SU-DHL-6 (cell line): Measurements from ENCODE around the gene FAM171A1.

Experiments used
- H2AFZ ChIP-seq: fragments of 200-600 bp; sonication (generic); 2 replicates; pipeline ENCODE4 v1.6.1; 2014; ENCODE audit warnings: low read depth, mild to moderate bottlenecking, moderate library complexity, mixed read lengths, antibody characterized with exemption, low read length; ENCODE audit not compliant: severe bottlenecking
- H3F3A ChIP-seq: fragments of 200-600 bp; shearing (Covaris generic); 2 replicates; pipeline ENCODE4 v1.6.0; 2016; ENCODE audit warnings: antibody characterized with exemption, mild to moderate bottlenecking; ENCODE audit not compliant: insufficient read depth
- H3K27ac ChIP-seq: fragments of 200-600 bp; sonication (generic); 2 replicates; pipeline ENCODE4 v1.5.1; 2016; ENCODE audit warnings: low read depth, mild to moderate bottlenecking, low read length, moderate library complexity, mixed read lengths
- H3K27me3 ChIP-seq: fragments of 200-600 bp; sonication (generic), shearing (Covaris generic); 2 replicates; pipeline ENCODE4 v1.6.0; 2014; ENCODE audit warnings: mild to moderate bottlenecking, low read length
- H3K36me3 ChIP-seq: fragments of 200-600 bp; sonication (generic); 2 replicates; pipeline ENCODE4 v1.6.1; 2014; ENCODE audit warnings: mild to moderate bottlenecking, low read length, mixed read lengths
- H3K4me2 ChIP-seq: fragments of 300-600, 200-600 bp; shearing (Covaris generic), sonication (generic); 2 replicates; pipeline ENCODE4 v1.6.0; 2014; ENCODE audit warnings: low read length, low read depth, mild to moderate bottlenecking; ENCODE audit not compliant: poor library complexity, severe bottlenecking
- H3K4me3 ChIP-seq: fragments of 200-600 bp; sonication (generic); 2 replicates; pipeline ENCODE4 v1.5.1; 2014; ENCODE audit warnings: antibody characterized with exemption, low read length, mild to moderate bottlenecking, mixed read lengths; ENCODE audit not compliant: insufficient read depth, poor library complexity, severe bottlenecking
- H3K79me2 ChIP-seq: fragments of 200-600 bp; sonication (generic); 2 replicates; pipeline ENCODE4 v1.6.1; 2014; ENCODE audit warnings: mild to moderate bottlenecking, low read length, moderate library complexity; ENCODE audit not compliant: insufficient read depth
- H3K9ac ChIP-seq: fragments of 200-600 bp; sonication (generic); 2 replicates; pipeline ENCODE4 v1.7.0; 2014; ENCODE audit warnings: mild to moderate bottlenecking, low read length
- H3K9me2 ChIP-seq: fragments of 200-600 bp; sonication (generic); replicated peaks from 2 replicates; pipeline ENCODE4 v1.6.1; 2014; ENCODE audit warnings: low read length; ENCODE audit not compliant: insufficient read depth
- H3K9me3 ChIP-seq: fragments of 200-600 bp; sonication (generic); 2 replicates; pipeline ENCODE4 v1.6.1; 2014; ENCODE audit warnings: low read length, mixed read lengths; ENCODE audit not compliant: insufficient read depth
- H4K20me1 ChIP-seq: fragments of 200-600 bp; sonication (generic); 2 replicates; pipeline ENCODE4 v1.6.1; 2014; ENCODE audit warnings: low read depth, mild to moderate bottlenecking, antibody characterized with exemption, low read length, moderate library complexity, mixed read lengths
- EZH2phosphoT487 ChIP-seq: fragments of 200-600 bp; sonication (generic), shearing (Covaris generic); conservative IDR thresholded peaks from 2 replicates; pipeline ENCODE4 v1.6.1; 2018; ENCODE audit warnings: mild to moderate bottlenecking, antibody characterized with exemption, low read length, moderate library complexity, mixed read lengths
- TF ChIP-seq, protein P1 (sequence below): fragments of 200-600 bp; sonication (generic); IDR thresholded peaks from one replicate; pipeline ENCODE4 v1.5.1; 2017; ENCODE audit warnings: antibody characterized with exemption, mild to moderate bottlenecking, low read length, moderate library complexity; ENCODE audit not compliant: insufficient read depth, poor library complexity, severe bottlenecking

The FAM171A1 gene

GRCh38 chr10:15253951-15254807 is 116.9 kb downstream of the FAM171A1 start:
- no peaks in the 10 kb centered on the region for H3K36me3 ChIP-seq
- TF ChIP-seq EZH2phosphoT487, result no peak
- TF ChIP-seq, protein P1, sequence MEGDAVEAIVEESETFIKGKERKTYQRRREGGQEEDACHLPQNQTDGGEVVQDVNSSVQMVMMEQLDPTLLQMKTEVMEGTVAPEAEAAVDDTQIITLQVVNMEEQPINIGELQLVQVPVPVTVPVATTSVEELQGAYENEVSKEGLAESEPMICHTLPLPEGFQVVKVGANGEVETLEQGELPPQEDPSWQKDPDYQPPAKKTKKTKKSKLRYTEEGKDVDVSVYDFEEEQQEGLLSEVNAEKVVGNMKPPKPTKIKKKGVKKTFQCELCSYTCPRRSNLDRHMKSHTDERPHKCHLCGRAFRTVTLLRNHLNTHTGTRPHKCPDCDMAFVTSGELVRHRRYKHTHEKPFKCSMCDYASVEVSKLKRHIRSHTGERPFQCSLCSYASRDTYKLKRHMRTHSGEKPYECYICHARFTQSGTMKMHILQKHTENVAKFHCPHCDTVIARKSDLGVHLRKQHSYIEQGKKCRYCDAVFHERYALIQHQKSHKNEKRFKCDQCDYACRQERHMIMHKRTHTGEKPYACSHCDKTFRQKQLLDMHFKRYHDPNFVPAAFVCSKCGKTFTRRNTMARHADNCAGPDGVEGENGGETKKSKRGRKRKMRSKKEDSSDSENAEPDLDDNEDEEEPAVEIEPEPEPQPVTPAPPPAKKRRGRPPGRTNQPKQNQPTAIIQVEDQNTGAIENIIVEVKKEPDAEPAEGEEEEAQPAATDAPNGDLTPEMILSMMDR, result no peak
- H3K4me2 ChIP-seq, result no peak overlapping the region
- H3F3A ChIP-seq, result no peaks in the 10 kb centered on the region
- no peaks in the 10 kb centered on the region for H4K20me1 ChIP-seq
- H3K27me3 ChIP-seq, result no peaks in the 10 kb centered on the region
- no peaks in the 10 kb centered on the region for H3K9me3 ChIP-seq
- H3K9me2 ChIP-seq, result no peaks in the 10 kb centered on the region
- H3K79me2 ChIP-seq, result no peaks in the 10 kb centered on the region
- no peak overlapping the region for H3K9ac ChIP-seq
- H2AFZ ChIP-seq, result no peak overlapping the region
- H3K27ac ChIP-seq, result no peak overlapping the region
- H3K4me3 ChIP-seq, result no peak overlapping the region

DNA sequence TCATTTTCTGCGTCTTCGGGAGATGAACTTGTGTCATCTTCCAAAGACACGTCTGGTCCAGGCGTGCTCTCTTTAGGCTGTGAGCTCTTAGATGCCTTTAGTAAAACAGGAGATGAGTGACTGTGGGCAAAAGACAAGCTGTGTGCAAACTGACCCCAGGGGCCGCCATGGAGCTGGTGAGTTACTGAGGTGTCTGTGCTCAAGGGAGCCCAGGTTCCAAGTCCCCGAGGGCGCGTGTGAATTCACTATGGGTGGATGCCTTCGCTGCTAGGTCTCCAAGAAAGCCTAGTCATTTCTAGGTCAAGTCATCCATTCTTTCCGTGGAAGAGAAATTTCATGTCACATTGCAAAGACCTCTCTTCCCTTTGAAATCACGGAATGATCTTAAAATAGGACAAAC is 118.7 kb downstream of the FAM171A1 start:
- TF ChIP-seq, protein P1, result no peak
- TF ChIP-seq EZH2phosphoT487, result no peak

DNA sequence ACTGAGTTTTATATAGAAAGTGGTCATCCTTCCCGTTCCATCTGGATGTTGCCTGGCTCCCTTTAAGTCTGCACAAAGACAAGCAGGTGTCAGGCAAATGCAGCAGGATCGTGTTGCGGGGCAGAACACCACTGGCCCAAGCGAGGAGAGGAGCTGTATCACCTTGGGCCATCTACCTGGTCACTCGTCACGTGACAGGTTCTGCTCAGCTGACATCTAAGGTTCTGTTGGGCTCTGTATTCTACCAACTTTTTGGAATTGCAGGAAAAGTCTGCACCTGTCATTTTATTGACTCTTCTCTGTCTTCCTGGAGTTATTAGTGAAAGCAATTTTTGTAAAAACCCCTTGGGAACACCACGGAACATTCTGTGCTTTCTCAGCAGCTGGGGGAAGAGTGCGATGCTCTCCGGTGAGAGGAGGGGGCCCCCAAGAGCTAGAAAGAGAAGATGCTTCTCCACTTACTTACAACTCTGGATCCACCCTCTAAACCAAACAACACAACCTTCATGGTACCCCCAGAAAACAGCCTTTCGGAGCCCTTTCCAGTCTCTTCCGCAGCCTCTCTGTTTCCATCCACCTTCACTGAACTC is 119.2 kb downstream of the FAM171A1 start:
- Histone ChIP-seq H3K9me3 (no peaks in the 10 kb centered on the region), H3K9ac (no peak overlapping the region), H3K79me2 (no peaks in the 10 kb centered on the region), H3K4me3 (no peak overlapping the region), H2AFZ (no peak overlapping the region), H3K27me3 (no peaks in the 10 kb centered on the region), H3K36me3 (no peaks in the 10 kb centered on the region), H4K20me1 (no peaks in the 10 kb centered on the region), H3K9me2 (no peaks in the 10 kb centered on the region), H3K27ac (no peak overlapping the region), H3F3A (no peaks in the 10 kb centered on the region), H3K4me2 (no peak overlapping the region)
- TF ChIP-seq, protein P1, result no peak
- no peak for TF ChIP-seq EZH2phosphoT487

More for the DNA sequence above, 118.7 kb downstream of the FAM171A1 start:
- Histone ChIP-seq H3K9me2 (no peaks in the 10 kb centered on the region), H2AFZ (no peak overlapping the region), H3K9ac (no peak overlapping the region), H3K27ac (no peak overlapping the region), H3K4me2 (no peak overlapping the region), H3K36me3 (no peaks in the 10 kb centered on the region), H3F3A (no peaks in the 10 kb centered on the region), H4K20me1 (no peaks in the 10 kb centered on the region), H3K79me2 (no peaks in the 10 kb centered on the region), H3K9me3 (no peaks in the 10 kb centered on the region), H3K4me3 (no peak overlapping the region), H3K27me3 (no peaks in the 10 kb centered on the region)
